Jurkat, Clone E6-1 (cell line): Measurements from ENCODE around the gene TXNRD3.

Source experiments
- DNase-seq: peaks from one replicate; pipeline ENCODE4 v3.0.0-alpha.2; 2011; ENCODE audit warnings: low read depth, low spot score
- H3K4me3 ChIP-seq: 2 replicates; pipeline ENCODE4 v1.5.1; 2011; ENCODE audit warnings: mild to moderate bottlenecking, low read length, control low read depth, moderate library complexity

TXNRD3 gene

GRCh38 chr3:126562737-126563276, 92.1 kb downstream of the TXNRD3 start:
- H3K4me3 ChIP-seq: no peak overlapping the region
- DNase-seq: no peak

- no peak for DNase-seq
- no peak within 1 kb of the TSS for H3K4me3 ChIP-seq
These were observed 96.4 kb downstream of the TXNRD3 start, which contains the start of gene C3orf22 for GRCh38 chr3:126558336-126559071. TSS of gene C3orf22 (minus strand) at chr3:126558932. CDS start at chr3:126553390, 5,542 bp downstream.

DNA sequence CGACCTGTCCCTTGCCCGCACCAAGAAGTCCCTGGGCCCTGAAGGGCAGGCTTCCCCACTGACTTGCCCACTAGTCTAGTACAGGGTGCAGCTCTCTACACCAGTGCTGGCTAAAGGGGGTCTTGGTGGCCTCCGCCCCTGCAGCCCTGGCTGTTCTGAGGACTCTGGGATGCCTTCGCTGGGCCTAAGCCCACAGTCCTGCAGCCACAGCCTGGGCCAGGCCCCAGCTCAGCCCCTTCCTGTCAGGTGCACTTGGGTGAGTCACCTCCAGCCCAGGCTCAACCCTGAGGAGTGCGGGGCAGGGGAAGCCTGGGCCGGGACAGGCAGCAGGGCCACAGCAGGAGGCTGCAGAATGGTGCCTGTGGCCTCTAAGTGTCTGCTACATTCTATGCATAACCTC, 97.2 kb downstream of the TXNRD3 start:
- no peak overlapping the region for H3K4me3 ChIP-seq
- DNase-seq: no peak

DNA sequence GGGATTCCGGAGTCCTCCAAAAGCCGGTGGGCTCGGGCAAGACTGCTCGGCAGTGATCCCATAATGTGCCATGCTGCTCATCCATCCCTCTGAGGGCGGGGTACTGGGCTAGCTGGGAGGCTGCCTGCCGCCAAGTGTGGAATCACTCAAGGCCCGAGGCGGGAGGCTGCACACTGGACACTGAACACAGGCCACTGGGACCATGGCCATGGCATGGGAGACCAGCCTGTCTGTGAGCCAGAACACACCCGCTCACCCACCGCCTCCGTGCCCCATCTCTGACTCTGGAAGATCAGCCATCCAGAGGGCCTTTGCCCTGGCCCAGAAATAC, 97.5 kb downstream of the TXNRD3 start:
- no peak for DNase-seq
- H3K4me3 ChIP-seq: no peak overlapping the region
